HepG2 (cell line): Measurements from ENCODE around the gene SEMA3B. TPM values are rescaled to one million over a fixed set of nuclear protein-coding genes. Genes with fewer than 3 reads are reported as not detected.
A peak's percentile ranks its signal among the peaks of the same experiment; 100 is the strongest.

Source experiments
- ATRX ChIP-seq: sonication (generic); formaldehyde crosslinking; IDR thresholded peaks from 2 replicates; pipeline ENCODE4 v1.4.0; 2020; ENCODE audit warnings: missing genetic modification reagents, borderline replicate concordance
- CSRNP1 ChIP-seq: sonication (generic); formaldehyde crosslinking; IDR thresholded peaks from 2 replicates; pipeline ENCODE4 v1.8.1; 2023; ENCODE audit warnings: mild to moderate bottlenecking, missing genetic modification reagents
- EEA1 ChIP-seq: sonication (generic); formaldehyde crosslinking; IDR thresholded peaks from 2 replicates; pipeline ENCODE4 v1.5.1; 2020; ENCODE audit warnings: mild to moderate bottlenecking, missing genetic modification reagents, borderline replicate concordance
- FLYWCH1 ChIP-seq: sonication (generic); formaldehyde crosslinking; IDR thresholded peaks from 2 replicates; pipeline ENCODE4 v1.8.1; 2023; ENCODE audit warnings: mild to moderate bottlenecking, missing genetic modification reagents
- GLMP ChIP-seq: sonication (generic); formaldehyde crosslinking; IDR thresholded peaks from 2 replicates; pipeline ENCODE4 v1.9.0; 2021; ENCODE audit warnings: missing genetic modification reagents, mild to moderate bottlenecking, borderline replicate concordance
- KDM4B ChIP-seq: sonication (generic); formaldehyde crosslinking; IDR thresholded peaks from 2 replicates; pipeline ENCODE4 v1.4.0; 2020; ENCODE audit warnings: missing genetic modification reagents
- KMT2A ChIP-seq: sonication (generic); formaldehyde crosslinking; IDR thresholded peaks from 2 replicates; pipeline ENCODE4 v1.4.0; 2020; ENCODE audit warnings: missing genetic modification reagents
- NR0B2 ChIP-seq: sonication (generic); formaldehyde crosslinking; IDR thresholded peaks from 2 replicates; pipeline ENCODE4 v1.4.0; 2020; ENCODE audit warnings: mild to moderate bottlenecking, missing genetic modification reagents
- PCBP2 ChIP-seq: fragments of 200-400 bp; formaldehyde crosslinking; optimal IDR thresholded peaks from 2 replicates; pipeline ENCODE3; 2018; ENCODE audit warnings: low read length, low read depth; ENCODE audit not compliant: poor library complexity, severe bottlenecking
- POGK ChIP-seq: sonication (generic); formaldehyde crosslinking; conservative IDR thresholded peaks from 2 replicates; pipeline ENCODE4 v1.8.0; 2022; ENCODE audit warnings: mild to moderate bottlenecking, moderate library complexity, missing genetic modification reagents
- RFX1 ChIP-seq: fragments of 450-650 bp; IDR thresholded peaks from 2 replicates; pipeline ENCODE4 v1.6.1; 2017
- RXRA ChIP-seq: sonication (generic); formaldehyde crosslinking; IDR thresholded peaks from 2 replicates; pipeline ENCODE4 v1.5.1; 2020; ENCODE audit warnings: missing genetic modification reagents
- SKI ChIP-seq: fragments of 450-650 bp; IDR thresholded peaks from one replicate; pipeline ENCODE4 v1.6.1; 2018; ENCODE audit warnings: mild to moderate bottlenecking; ENCODE audit not compliant: partially characterized antibody
- SMAD1 ChIP-seq: sonication (generic); formaldehyde crosslinking; IDR thresholded peaks from 2 replicates; pipeline ENCODE4 v1.4.0; 2020; ENCODE audit warnings: missing genetic modification reagents, low read depth, mild to moderate bottlenecking, borderline replicate concordance
- SMARCC2 ChIP-seq: fragments of 450-650 bp; IDR thresholded peaks from 2 replicates; pipeline ENCODE4 v1.6.1; 2017; ENCODE audit warnings: antibody characterized with exemption, mild to moderate bottlenecking
- SSRP1 ChIP-seq: IDR thresholded peaks from 2 replicates; pipeline ENCODE4 v1.6.1; 2016; ENCODE audit warnings: control low read depth
- TBL1XR1 ChIP-seq: fragments of 150-350 bp; IDR thresholded peaks from 2 replicates; pipeline ENCODE4 v1.6.1; 2014; ENCODE audit warnings: borderline replicate concordance, low read length; ENCODE audit not compliant: partially characterized antibody
- U2AF2 ChIP-seq: fragments of 200-400 bp; formaldehyde crosslinking; IDR thresholded peaks from 2 replicates; pipeline ENCODE4 v1.6.1; 2017; ENCODE audit warnings: low read depth, mild to moderate bottlenecking, low read length
- ZHX1 ChIP-seq: sonication (generic); formaldehyde crosslinking; IDR thresholded peaks from 2 replicates; pipeline ENCODE4 v1.8.1; 2022; ENCODE audit warnings: low read depth, mild to moderate bottlenecking, missing genetic modification reagents
- ZNF564 ChIP-seq: sonication (generic); formaldehyde crosslinking; IDR thresholded peaks from 2 replicates; pipeline ENCODE4 v1.8.1; 2023; ENCODE audit warnings: mild to moderate bottlenecking, missing genetic modification reagents
- ZNF883 ChIP-seq: sonication (generic); formaldehyde crosslinking; IDR thresholded peaks from 2 replicates; pipeline ENCODE4 v1.5.1; 2020; ENCODE audit warnings: mild to moderate bottlenecking, missing genetic modification reagents; ENCODE audit errors: not compliant biosample characterization
- ZSCAN25 ChIP-seq: sonication (generic); formaldehyde crosslinking; IDR thresholded peaks from 2 replicates; pipeline ENCODE4 v1.8.0; 2022; ENCODE audit warnings: mild to moderate bottlenecking, missing genetic modification reagents
- polyA plus RNA-seq, 8 experiments: library from polyadenylated mRNA; depleted of rRNA in 3 of 8; stranded (reverse) in 7 of 8; unstranded in 1 of 8; fragments of >200 nt; fragmentation: Illumina TruSeq in 4 of 8; extraction: Trizol in 4 of 8; gene quantifications; 2 replicates each; pipeline versions ENCODE4 v1.2.1 to v1.2.3, GENCODE V29; 2011 to 2016; ENCODE audit warnings: low read depth in 4 of 8, missing spikeins in 1 of 8, mixed read lengths in 1 of 8; ENCODE audit not compliant: insufficient read depth in 1 of 8
- total RNA-seq, 5 experiments: library from RNA; depleted of rRNA; stranded (reverse); fragments of >200 nt; fragmentation: Illumina TruSeq; extraction: Trizol; gene quantifications; 2 replicates each; pipeline ENCODE4 v1.2.3, GENCODE V29; 2016; ENCODE audit warnings: low read depth in 1 of 5

Gene SEMA3B
- total and polyA plus RNA-seq, 2 of the 13 experiments (the other 11 are each of a cell fraction or from before 2014, with no cell fraction given) = 93.2 to 158 TPM

GRCh38 chr3:50321336-50322114 lies 52.6 kb downstream of the SEMA3B start (continued):
- TF ChIP-seq ZHX1 (CRISPR knock-in tag) (peak; percentile 77), KDM4B (CRISPR knock-in tag) (0 out of 2 replicates have a peak, but pooled peaks have one; percentile 12), RXRA (peak; percentile 84), TBL1XR1 (peak; percentile 4), NR0B2 (CRISPR knock-in tag) (peak; percentile 29; the same call in 1 of the 2 replicates), ZNF564 (CRISPR knock-in tag) (peak; percentile 44; the same call in 1 of the 2 replicates), ZNF883 (no peak), RFX1 (no peak), CSRNP1 (CRISPR knock-in tag) (0 out of 2 replicates have a peak, but pooled peaks have one; percentile 9), SKI (peak; percentile 48), GLMP (CRISPR knock-in tag) (no peak), ZSCAN25 (CRISPR knock-in tag) (no peak), FLYWCH1 (CRISPR knock-in tag) (peak; percentile 56; the same call in 1 of the 2 replicates), SMAD1 (no peak), POGK (CRISPR knock-in tag) (no peak), KMT2A (CRISPR knock-in tag) (0 out of 2 replicates have a peak, but pooled peaks have one; percentile 28), ATRX (no peak), EEA1 (CRISPR knock-in tag) (no peak), SSRP1 (0 out of 2 replicates have a peak, but pooled peaks have one; percentile 32), SMARCC2 (peak; percentile 4; the same call in 1 of the 2 replicates), U2AF2 (no peak), PCBP2 (no peak)
